T-cell (primary cell): ENCODE results near the gene HCN1. TPM values are rescaled to one million over a fixed set of nuclear protein-coding genes. Genes with fewer than 3 reads are reported as not detected.

Experiments
- ATAC-seq, 4 experiments: fragments of 200-7000 bp in 3 of 4; fragments of 150-1000 bp in 1 of 4; cut with Tn5 transposase; replicated peaks in 1 of 4; 1 replicate in 3 of 4; 2 replicates in 1 of 4; pipeline ENCODE4 v1.10.0; 2021; ENCODE audit warnings: moderate library complexity in 3 of 4, mild to moderate bottlenecking in 2 of 4, moderate number of reproducible peaks in 1 of 4
- CTCF ChIA-PET, 2 donors: fragments of 300-600 bp; sonication (Branson Sonifier 250); formaldehyde crosslinking; loops; one replicate each; lab custom pipeline; 2022; ENCODE audit warnings: antibody characterized with exemption in 2 of 2; lab: Charles Lee
- POLR2A ChIA-PET, 2 donors: fragments of 300-600 bp; sonication (Branson Sonifier 250); formaldehyde crosslinking; loops; one replicate each; lab custom pipeline; 2022; ENCODE audit warnings: antibody characterized with exemption in 2 of 2; lab: Charles Lee
- DNase-seq, 35 experiments: peaks; one replicate each; pipeline versions ENCODE4 v3.0.0 to v3.0.0-alpha.2; 2013 to 2023
- H3K27ac ChIP-seq: one replicate; pipeline ENCODE4 v1.5.1; 2013; ENCODE audit warnings: low read length
- H3K27me3 ChIP-seq, 2 experiments: replicated peaks in 1 of 2; 1 replicate in 1 of 2; 2 replicates in 1 of 2; pipeline versions ENCODE4 v1.6.1 to v1.7.0; 2013; ENCODE audit warnings: low read length in 1 of 2, mixed read lengths in 1 of 2; ENCODE audit not compliant: control insufficient read depth in 2 of 2, insufficient read depth in 2 of 2; ENCODE audit errors: extremely low read depth in 1 of 2
- H3K36me3 ChIP-seq, 2 donors: 1 replicate in 1 of 2; 2 replicates in 1 of 2; pipeline versions ENCODE4 v1.6.1 to v1.7.0; 2013; ENCODE audit warnings: low read length in 1 of 2; ENCODE audit not compliant: control insufficient read depth in 2 of 2, insufficient read depth in 1 of 2; ENCODE audit errors: extremely low read depth in 1 of 2
- H3K4me1 ChIP-seq, 2 experiments: 1 replicate in 1 of 2; 2 replicates in 1 of 2; pipeline versions ENCODE4 v1.6.1 to v1.7.0; 2013; ENCODE audit warnings: low read length in 2 of 2, mixed read lengths in 1 of 2; ENCODE audit not compliant: insufficient read depth in 2 of 2, control insufficient read depth in 1 of 2; ENCODE audit errors: extremely low read depth in 1 of 2
- H3K4me3 ChIP-seq, 2 donors: 1 replicate in 1 of 2; 2 replicates in 1 of 2; pipeline versions ENCODE4 v1.5.1 to v1.7.0; 2013; ENCODE audit warnings: mild to moderate bottlenecking in 2 of 2, low read length in 1 of 2, moderate library complexity in 1 of 2; ENCODE audit not compliant: control insufficient read depth in 1 of 2; ENCODE audit errors: extremely low read depth in 1 of 2
- H3K9me3 ChIP-seq: 2 replicates; pipeline ENCODE4 v1.7.0; 2013
- H3K27ac Mint-ChIP-seq, 2 donors: one replicate each; pipeline ENCODE4 v1.8.0; 2020 to 2021; ENCODE audit warnings: mild to moderate bottlenecking in 2 of 2, mixed read lengths in 2 of 2
- H3K27me3 Mint-ChIP-seq, 2 donors: one replicate each; pipeline ENCODE4 v1.8.0; 2021 to 2022; ENCODE audit warnings: mixed read lengths in 2 of 2
- H3K36me3 Mint-ChIP-seq: one replicate; pipeline ENCODE4 v1.8.0; 2021; ENCODE audit warnings: mixed read lengths
- H3K4me1 Mint-ChIP-seq, 3 donors: one replicate each; pipeline ENCODE4 v1.8.0; 2020 to 2022; ENCODE audit warnings: mixed read lengths in 3 of 3, mild to moderate bottlenecking in 1 of 3
- H3K4me3 Mint-ChIP-seq, 3 donors: one replicate each; pipeline ENCODE4 v1.8.0; 2020 to 2022; ENCODE audit warnings: mild to moderate bottlenecking in 3 of 3, mixed read lengths in 3 of 3, moderate library complexity in 3 of 3
- H3K9me3 Mint-ChIP-seq, 3 donors: one replicate each; pipeline ENCODE4 v1.8.0; 2020 to 2022; ENCODE audit warnings: mixed read lengths in 3 of 3
- WGBS: methylation state at CpG from one replicate; pipeline ENCODE4 v1.1.5; 2013; ENCODE audit warnings: missing lambda C conversion rate; ENCODE audit not compliant: insufficient coverage; 5-methylcytosine and 5-hydroxymethylcytosine counted together
- total RNA-seq, 35 experiments: library from RNA in 6 of 35; stranded (reverse) in 6 of 35; fragments of 120-200 nt in 1 of 35; gene quantifications; one replicate each; pipeline versions ENCODE4 v1.2.1 to v1.2.4 and lab custom pipeline; 2013 to 2026

The HCN1 gene
- total RNA-seq, 5 donors from 2014 or later (not counting 1 experiment from before 2014, with no cell fraction given): not detected

- Mint-ChIP-seq H3K36me3 (no peaks in the 10 kb centered on the region), H3K9me3 (peaks cover 9 to 30% (median 19%) of the 10 kb centered on the region in 3 donors), H3K27me3 (no peaks in the 10 kb centered on the region), H3K27ac (no peak overlapping the region), H3K4me3 (no peak overlapping the region), H3K4me1 (no peaks in the 10 kb centered on the region)
- Histone ChIP-seq H3K4me1 (no peaks in the 10 kb centered on the region), H3K27ac (no peak overlapping the region), H3K4me3 (no peak overlapping the region), H3K36me3 (no peaks in the 10 kb centered on the region), H3K27me3 (no peaks in the 10 kb centered on the region), H3K9me3 (no peaks in the 10 kb centered on the region)
- no CpG with 5 or more reads among the region's 2 CpGs for WGBS
- POLR2A ChIA-PET: no interaction called here
- CTCF ChIA-PET: no interaction called here
- ATAC-seq: no peak
- DNase-seq: no peak
These were observed 57.1 kb downstream of the HCN1 start for GRCh38 chr5:45639040-45639439.

- no peak overlapping the region for H3K4me3 Mint-ChIP-seq
- Histone ChIP-seq H3K27me3 (no peaks in the 10 kb centered on the region), H3K9me3 (no peaks in the 10 kb centered on the region), H3K27ac (no peak overlapping the region), H3K36me3 (no peaks in the 10 kb centered on the region), H3K4me3 (no peak overlapping the region), H3K4me1 (no peaks in the 10 kb centered on the region)
- CTCF ChIA-PET: no interaction called here
- H3K36me3 Mint-ChIP-seq: no peaks in the 10 kb centered on the region
- POLR2A ChIA-PET: no interaction called here
- no peak overlapping the region for H3K27ac Mint-ChIP-seq
- ATAC-seq: no peak
- H3K9me3 Mint-ChIP-seq: peaks cover 13 to 20% (median 18%) of the 10 kb centered on the region in 3 donors
- no CpG with 5 or more reads among the region's 2 CpGs for WGBS
- H3K4me1 Mint-ChIP-seq: no peaks in the 10 kb centered on the region
- H3K27me3 Mint-ChIP-seq: no peaks in the 10 kb centered on the region
- no peak for DNase-seq
These were observed 69.0 kb downstream of the HCN1 start for GRCh38 chr5:45627076-45627656.

- Mint-ChIP-seq H3K36me3 (no peaks in the 10 kb centered on the region), H3K9me3 (peaks cover 16 to 23% (median 23%) of the 10 kb centered on the region in 3 donors), H3K27ac (no peak overlapping the region), H3K27me3 (no peaks in the 10 kb centered on the region), H3K4me1 (no peaks in the 10 kb centered on the region), H3K4me3 (no peak overlapping the region)
- DNase-seq (no peak), ATAC-seq (no peak)
- H3K36me3 ChIP-seq: no peaks in the 10 kb centered on the region
- H3K4me3 ChIP-seq: no peak overlapping the region
- no peaks in the 10 kb centered on the region for H3K9me3 ChIP-seq
- WGBS: 38% methylated on average over 1 of the region's 1 CpG
- H3K27ac ChIP-seq: no peak overlapping the region
- H3K27me3 ChIP-seq: no peaks in the 10 kb centered on the region
- POLR2A ChIA-PET: no interaction called here
- CTCF ChIA-PET: no interaction called here
- no peaks in the 10 kb centered on the region for H3K4me1 ChIP-seq
These were observed 72.3 kb downstream of the HCN1 start for GRCh38 chr5:45623832-45624231.

- H3K9me3 Mint-ChIP-seq: peaks cover 16 to 30% (median 30%) of the 10 kb centered on the region in 3 donors
- ChIA-PET POLR2A (no interaction called here), CTCF (no interaction called here)
- ATAC-seq (no peak), DNase-seq (no peak)
- no peaks in the 10 kb centered on the region for H3K36me3 ChIP-seq
- H3K36me3 Mint-ChIP-seq: no peaks in the 10 kb centered on the region
- no peaks in the 10 kb centered on the region for H3K4me1 ChIP-seq
- no peak overlapping the region for H3K27ac Mint-ChIP-seq
- no peaks in the 10 kb centered on the region for H3K27me3 Mint-ChIP-seq
- H3K27me3 ChIP-seq: no peaks in the 10 kb centered on the region
- no peaks in the 10 kb centered on the region for H3K4me1 Mint-ChIP-seq
- no peak overlapping the region for H3K4me3 ChIP-seq
- H3K9me3 ChIP-seq: no peaks in the 10 kb centered on the region
- no peak overlapping the region for H3K4me3 Mint-ChIP-seq
- H3K27ac ChIP-seq: no peak overlapping the region
These were observed 73.8 kb downstream of the HCN1 start for GRCh38 chr5:45622365-45622764.

GRCh38 chr5:45617859-45618416 is 78.2 kb downstream of the HCN1 start:
- Mint-ChIP-seq H3K27ac (no peak overlapping the region), H3K27me3 (no peaks in the 10 kb centered on the region), H3K4me1 (no peaks in the 10 kb centered on the region), H3K9me3 (peaks cover 12 to 25% (median 24%) of the 10 kb centered on the region in 3 donors), H3K36me3 (no peaks in the 10 kb centered on the region), H3K4me3 (no peak overlapping the region)
- no peaks in the 10 kb centered on the region for H3K27me3 ChIP-seq
- ChIA-PET CTCF (no interaction called here), POLR2A (no interaction called here)
- H3K4me1 ChIP-seq: no peaks in the 10 kb centered on the region
- WGBS: 82% methylated on average over 2 of the region's 3 CpGs
- no peaks in the 10 kb centered on the region for H3K9me3 ChIP-seq
- no peak overlapping the region for H3K27ac ChIP-seq
- no peak for DNase-seq
- no peaks in the 10 kb centered on the region for H3K36me3 ChIP-seq
- ATAC-seq: no peak
- H3K4me3 ChIP-seq: no peak overlapping the region

- POLR2A ChIA-PET: no interaction called here
- H3K36me3 Mint-ChIP-seq: no peaks in the 10 kb centered on the region
- Histone ChIP-seq H3K4me1 (no peaks in the 10 kb centered on the region), H3K27ac (no peak overlapping the region), H3K4me3 (no peak overlapping the region), H3K36me3 (no peaks in the 10 kb centered on the region), H3K27me3 (no peaks in the 10 kb centered on the region), H3K9me3 (no peaks in the 10 kb centered on the region)
- H3K9me3 Mint-ChIP-seq: peaks cover 10 to 19% (median 12%) of the 10 kb centered on the region in 3 donors
- H3K4me1 Mint-ChIP-seq: no peaks in the 10 kb centered on the region
- ATAC-seq: no peak
- H3K4me3 Mint-ChIP-seq: no peak overlapping the region
- CTCF ChIA-PET: no interaction called here
- DNase-seq: no peak
- H3K27ac Mint-ChIP-seq: no peak overlapping the region
- no peaks in the 10 kb centered on the region for H3K27me3 Mint-ChIP-seq
- 75% methylated on average over 1 of the region's 3 CpGs for WGBS
These were observed 86.5 kb downstream of the HCN1 start for GRCh38 chr5:45609661-45610060.
